Dermis microvascular lymphatic vessel endothelial cell (primary cell): ENCODE data around the gene CACNA1A. TPM values are rescaled to one million over a fixed set of nuclear protein-coding genes. Genes with fewer than 3 reads are reported as not detected.
"Not testable (repeated sequence)": the region's sequence is repeated elsewhere in the genome, so short reads cannot be mapped to it uniquely, and the experiment has no call there.

Source experiments
- DNase-seq, 2 donors: peaks; one replicate each; pipeline versions ENCODE4 v3.0.0 to v3.0.0-alpha.2; 2010; ENCODE audit warnings: low read depth in 2 of 2
- total RNA-seq: library from RNA; depleted of rRNA; stranded (reverse); fragments of >200 nt; gene quantifications from 2 replicates; pipeline ENCODE4 v1.2.1, GENCODE V29; 2014

Gene CACNA1A
- total RNA-seq, 1 donor from 2014 or later: under 0.01 TPM

DNA sequence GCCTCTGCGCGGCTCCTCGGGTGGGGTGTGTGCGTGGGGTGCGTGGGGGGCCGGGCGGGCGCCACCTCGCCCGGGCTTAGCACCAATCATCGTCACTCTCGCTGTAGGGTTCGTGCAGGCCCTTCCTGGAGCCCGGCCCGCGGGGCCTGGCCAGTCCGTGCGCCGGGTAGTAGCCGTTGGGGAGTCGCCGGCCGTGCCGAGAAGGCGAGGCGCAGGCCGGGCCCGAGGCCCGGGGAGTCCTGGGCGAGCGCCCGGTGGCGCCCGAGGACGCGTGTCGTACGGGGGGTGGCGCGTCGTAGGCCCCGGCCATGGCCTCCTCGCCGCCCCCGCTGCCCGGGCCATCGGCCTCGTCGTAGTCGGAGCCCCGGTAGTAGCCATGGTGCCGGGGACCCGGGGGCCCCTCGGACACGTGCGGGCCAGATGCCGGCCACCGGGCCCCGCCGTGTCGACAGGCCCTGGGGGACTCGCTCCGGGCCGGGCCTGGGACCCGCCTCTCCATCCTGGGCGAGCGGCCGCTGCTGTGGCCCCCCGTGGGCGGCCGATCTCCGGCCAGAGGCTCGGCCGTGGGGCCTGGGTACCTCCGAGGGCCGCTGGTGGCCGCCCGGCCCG lies 298.9 kb downstream of the CACNA1A start:
- no peak for DNase-seq

DNA sequence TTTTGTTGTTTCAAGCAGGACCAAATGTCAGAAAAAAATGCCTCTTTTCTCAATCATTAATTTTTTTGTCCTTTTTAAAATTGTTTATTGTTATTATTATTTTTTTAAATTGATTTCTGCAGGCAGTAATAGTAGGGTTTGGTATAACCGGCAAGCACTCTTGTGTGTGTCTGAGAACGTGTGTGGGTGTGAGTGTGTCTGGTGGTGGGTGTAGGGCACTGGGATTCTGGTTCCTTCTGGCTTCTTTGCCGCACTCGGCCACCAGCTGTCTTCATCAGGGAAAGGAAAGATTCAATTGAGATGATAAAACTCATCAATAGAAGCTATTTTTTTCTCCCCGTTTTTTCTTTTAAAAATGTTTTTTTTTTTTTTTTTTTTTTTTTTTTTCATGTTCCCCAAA lies 299.7 kb downstream of the CACNA1A start:
- no peak for DNase-seq

DNA sequence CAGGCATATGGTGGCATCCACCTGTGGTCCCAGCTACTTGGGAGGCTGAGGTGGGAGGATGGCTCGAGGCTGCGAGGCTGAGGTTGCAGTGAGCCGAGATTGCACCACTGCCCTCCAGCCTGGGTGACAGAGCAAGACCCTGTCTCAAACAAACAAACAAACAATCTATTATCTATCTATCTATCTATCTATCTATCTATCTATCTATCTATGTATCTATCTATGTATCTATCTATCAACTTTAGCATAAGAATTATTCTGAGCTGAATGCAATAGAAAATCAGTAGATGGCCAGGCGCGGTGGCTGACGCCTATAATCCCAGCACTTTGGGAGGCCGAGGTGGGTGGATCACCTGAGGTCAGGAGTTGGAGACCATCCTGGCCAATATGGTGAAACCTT lies 304.2 kb downstream of the CACNA1A start:
- not testable (repeated sequence) for DNase-seq

DNA sequence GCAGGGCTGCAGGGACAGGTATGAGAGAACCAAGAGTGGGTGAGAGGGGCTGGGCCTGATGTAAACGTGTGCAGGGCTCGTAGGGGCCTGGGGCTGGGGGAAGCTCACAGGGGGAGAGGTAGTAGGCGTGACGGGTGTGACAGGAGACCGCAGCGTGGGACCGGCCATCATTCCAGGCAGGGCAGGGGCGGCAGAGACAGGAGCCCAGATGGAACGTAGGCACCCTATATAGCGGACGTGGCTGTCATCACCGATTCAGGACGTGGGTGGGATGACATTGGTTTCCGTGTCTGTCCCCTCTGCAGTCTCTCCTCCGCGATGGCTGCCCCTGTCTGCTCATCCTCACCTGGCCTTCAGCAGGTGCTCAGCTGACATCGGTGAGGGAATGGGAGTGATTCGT lies 307.6 kb downstream of the CACNA1A start:
- DNase-seq: no peak

- DNase-seq: no peak
Observed at GRCh38 chr19:13195678-13196077, 310.6 kb downstream of the CACNA1A start.

- DNase-seq: no peak
Observed at GRCh38 chr19:13190781-13191540, 315.3 kb downstream of the CACNA1A start.

DNA sequence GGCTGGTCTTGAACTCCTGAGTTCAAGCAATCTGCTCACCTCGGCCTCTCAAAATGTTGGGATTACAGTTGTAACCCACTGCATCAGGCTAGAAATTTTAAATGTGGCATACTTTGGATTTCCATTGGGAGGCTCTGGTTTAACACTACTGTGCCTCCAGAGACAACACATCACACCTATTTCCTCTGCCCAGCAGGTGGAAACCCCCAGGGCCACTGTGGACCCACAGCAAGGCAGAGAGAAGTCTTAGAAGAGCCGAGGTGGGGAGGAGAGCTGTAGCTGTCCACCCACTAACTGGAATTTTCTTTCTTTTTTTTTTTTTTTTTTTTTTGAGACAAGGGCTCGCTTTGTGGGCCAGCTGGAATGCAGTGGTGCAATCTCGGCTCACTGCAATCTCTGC lies 316.7 kb downstream of the CACNA1A start:
- DNase-seq: no peak

GRCh38 chr19:13187419-13187818 lies 318.9 kb downstream of the CACNA1A start:
- DNase-seq: no peak

- DNase-seq: not testable (repeated sequence)
Observed at GRCh38 chr19:13186688-13187087, 319.6 kb downstream of the CACNA1A start.

- not testable (repeated sequence) for DNase-seq
Observed at GRCh38 chr19:13185763-13186657, 320.3 kb downstream of the CACNA1A start.

GRCh38 chr19:13184926-13185325 lies 321.4 kb downstream of the CACNA1A start:
- not testable (repeated sequence) for DNase-seq

DNA sequence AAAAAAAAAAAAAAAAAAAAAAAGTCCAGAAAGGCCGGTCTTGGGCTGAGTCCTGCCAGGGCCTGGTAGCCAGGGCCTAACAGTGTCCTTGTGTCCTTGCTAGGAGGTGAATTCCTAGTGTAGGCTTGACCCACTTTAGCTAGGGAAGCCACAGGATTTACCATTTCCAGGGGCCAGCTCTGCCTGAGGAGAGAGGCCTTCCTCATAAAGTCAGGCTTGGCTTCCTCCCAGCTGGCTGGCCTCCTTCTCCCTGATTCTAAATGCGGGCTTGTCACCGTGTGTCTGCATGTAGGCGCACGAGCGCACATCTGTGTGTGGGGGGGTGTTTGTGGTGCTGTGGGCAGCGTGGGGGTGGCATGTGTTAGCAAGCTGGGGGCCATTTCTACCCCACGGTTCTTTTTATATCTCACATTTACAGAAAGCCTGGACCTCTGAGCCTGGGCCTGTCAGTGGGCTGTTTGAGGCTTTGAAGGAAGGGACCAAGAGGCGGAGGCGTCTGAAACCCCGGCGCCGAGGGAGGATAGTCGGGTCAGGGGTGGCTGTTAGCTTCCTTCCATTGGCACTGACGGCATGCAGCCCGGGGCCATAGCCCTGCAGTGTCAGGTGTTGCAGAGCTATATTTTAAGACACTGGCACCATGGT lies 324.4 kb downstream of the CACNA1A start:
- DNase-seq: peak in 1 of 2 donors; percentile 33

- not testable (repeated sequence) for DNase-seq
Observed at GRCh38 chr19:13178291-13178690, 328.0 kb downstream of the CACNA1A start.

- not testable (repeated sequence) for DNase-seq
Observed at GRCh38 chr19:13177584-13177983, 328.7 kb downstream of the CACNA1A start.

DNA sequence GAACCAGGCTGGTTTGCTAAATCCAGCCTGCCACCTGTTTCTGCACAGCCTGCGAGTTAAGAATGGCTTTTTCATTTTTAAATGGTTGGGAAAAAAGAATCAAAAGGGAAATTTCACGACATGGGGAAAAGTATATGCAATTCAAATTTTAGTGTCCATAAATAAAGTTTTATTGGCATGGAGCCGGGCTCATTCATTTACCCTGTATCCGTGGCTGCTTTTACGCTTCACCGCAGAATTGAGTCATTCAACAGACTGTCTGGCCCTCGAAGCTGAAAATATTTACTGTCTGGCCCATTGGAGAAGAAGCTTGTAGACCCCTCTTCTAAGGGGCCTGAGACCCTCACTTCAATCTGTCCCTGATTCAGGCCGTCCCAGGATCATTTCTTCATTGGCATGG lies 329.9 kb downstream of the CACNA1A start:
- DNase-seq: no peak

DNA sequence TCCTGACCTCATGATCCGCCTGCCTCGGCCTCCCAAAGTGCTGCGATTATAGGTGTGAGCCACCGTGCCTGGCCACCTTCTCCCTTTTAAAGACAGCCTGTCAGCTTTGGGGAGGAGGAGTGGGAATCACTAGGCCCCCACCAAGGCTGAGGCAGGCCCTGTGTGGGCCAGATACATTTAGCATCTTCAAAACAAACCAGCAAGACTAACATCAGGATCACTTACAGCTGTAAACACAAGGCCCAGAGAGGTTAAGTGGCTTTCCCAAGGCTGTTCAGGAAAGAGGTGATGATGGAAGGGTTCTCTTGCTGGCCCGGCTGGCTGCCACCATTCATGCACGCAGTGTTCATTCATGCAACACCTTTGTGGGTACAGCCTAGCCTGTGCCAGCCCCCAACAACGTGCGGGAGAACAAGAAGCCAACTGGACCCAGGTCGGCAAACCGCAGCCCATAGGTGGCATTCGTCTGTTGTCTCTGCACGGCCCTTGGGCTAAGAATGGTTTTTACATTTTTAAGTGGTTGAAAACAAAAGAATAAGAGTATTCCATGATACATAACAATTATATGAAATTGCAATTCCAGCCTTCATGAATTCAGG lies 333.0 kb downstream of the CACNA1A start:
- DNase-seq: no peak

- DNase-seq: peak in 1 of 2 donors; percentile 83
Observed at GRCh38 chr19:13172346-13173138, 333.7 kb downstream of the CACNA1A start.

- DNase-seq: no peak
Observed at GRCh38 chr19:13171146-13171545, 335.1 kb downstream of the CACNA1A start.

DNA sequence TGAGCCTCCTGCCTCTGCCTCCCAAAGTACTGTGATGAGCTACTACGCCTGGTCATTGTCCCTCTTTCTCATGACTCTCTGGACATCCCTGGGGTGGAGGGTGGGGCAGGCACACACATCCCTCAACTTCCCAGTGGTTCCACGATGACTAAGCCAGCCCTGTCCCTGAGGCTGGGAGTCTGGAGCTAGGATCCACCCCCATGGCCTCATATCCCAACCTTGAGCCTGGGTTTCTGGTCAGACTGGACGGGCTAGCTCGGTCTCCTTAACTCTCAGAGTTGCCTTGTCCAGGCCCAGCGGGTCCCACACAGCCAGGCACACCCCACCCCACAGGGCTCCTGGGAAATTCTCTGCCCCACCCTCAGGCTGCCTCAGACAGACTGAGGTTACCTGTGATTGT lies 336.5 kb downstream of the CACNA1A start:
- peak in 1 of 2 donors; percentile 51 for DNase-seq

- DNase-seq: not testable (repeated sequence)
Observed at GRCh38 chr19:13166151-13166550, 340.1 kb downstream of the CACNA1A start.
